ENCODE data around the gene DLG3. TPM values are rescaled to one million over a fixed set of nuclear protein-coding genes. Genes with fewer than 3 reads are reported as not detected.

Gene DLG3
- total and polyA plus RNA-seq, 2 of the 8 experiments (the other 6 are each of a cell fraction or from before 2014, with no cell fraction given) = 29.2 to 63.8 TPM

DNA sequence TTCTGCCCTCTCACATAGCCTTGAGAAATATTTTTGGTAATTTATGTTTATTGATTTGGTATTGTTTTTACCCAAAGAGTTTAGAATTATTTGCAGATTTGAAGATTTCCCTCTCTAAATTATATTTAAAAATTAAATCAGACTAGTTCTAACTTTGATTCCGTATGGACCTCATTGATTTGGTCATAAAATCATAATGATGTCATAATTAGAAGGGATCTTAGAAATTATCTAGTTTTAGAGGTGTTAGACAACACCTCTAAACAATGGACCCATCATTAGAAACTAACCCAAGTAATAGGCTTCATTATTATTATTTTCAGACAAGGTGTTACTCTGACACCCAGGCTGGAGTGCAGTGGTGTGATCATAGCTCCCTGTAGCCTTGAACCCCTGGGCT, 24.1 kb downstream of the DLG3 start (continued):
- TF ChIP-seq, protein P1, sequence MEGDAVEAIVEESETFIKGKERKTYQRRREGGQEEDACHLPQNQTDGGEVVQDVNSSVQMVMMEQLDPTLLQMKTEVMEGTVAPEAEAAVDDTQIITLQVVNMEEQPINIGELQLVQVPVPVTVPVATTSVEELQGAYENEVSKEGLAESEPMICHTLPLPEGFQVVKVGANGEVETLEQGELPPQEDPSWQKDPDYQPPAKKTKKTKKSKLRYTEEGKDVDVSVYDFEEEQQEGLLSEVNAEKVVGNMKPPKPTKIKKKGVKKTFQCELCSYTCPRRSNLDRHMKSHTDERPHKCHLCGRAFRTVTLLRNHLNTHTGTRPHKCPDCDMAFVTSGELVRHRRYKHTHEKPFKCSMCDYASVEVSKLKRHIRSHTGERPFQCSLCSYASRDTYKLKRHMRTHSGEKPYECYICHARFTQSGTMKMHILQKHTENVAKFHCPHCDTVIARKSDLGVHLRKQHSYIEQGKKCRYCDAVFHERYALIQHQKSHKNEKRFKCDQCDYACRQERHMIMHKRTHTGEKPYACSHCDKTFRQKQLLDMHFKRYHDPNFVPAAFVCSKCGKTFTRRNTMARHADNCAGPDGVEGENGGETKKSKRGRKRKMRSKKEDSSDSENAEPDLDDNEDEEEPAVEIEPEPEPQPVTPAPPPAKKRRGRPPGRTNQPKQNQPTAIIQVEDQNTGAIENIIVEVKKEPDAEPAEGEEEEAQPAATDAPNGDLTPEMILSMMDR (IDR thresholded peaks at IDR 0.05; ENCODE audit: control extremely low read depth in 1 of 3, insufficient read depth in 1 of 3, low read depth in 1 of 3, low read length in 3 of 3) = no peak
- TF ChIP-seq TEAD4 (IDR thresholded peaks at IDR 0.05; ENCODE audit: low read depth, low read length) = no peak
- TF ChIP-seq RFX5 (IDR thresholded peaks at IDR 0.05; ENCODE audit: borderline replicate concordance, low read depth, low read length) = no peak
- no peak for TF ChIP-seq TAF7 (optimal IDR thresholded peaks at IDR 0.05; ENCODE audit: borderline replicate concordance, low read depth, low read length)
- TF ChIP-seq, protein P2, sequence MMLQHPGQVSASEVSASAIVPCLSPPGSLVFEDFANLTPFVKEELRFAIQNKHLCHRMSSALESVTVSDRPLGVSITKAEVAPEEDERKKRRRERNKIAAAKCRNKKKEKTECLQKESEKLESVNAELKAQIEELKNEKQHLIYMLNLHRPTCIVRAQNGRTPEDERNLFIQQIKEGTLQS (IDR thresholded peaks at IDR 0.05; ENCODE audit: insufficient read depth, low read depth, low read length) = no peak
- TF ChIP-seq HDAC6 (IDR thresholded peaks at IDR 0.05; ENCODE audit: low read depth, low read length) = no peak
